Right lobe of liver (tissue), 6 donors: ENCODE measurements around the gene PSMD3. TPM values are rescaled to one million over a fixed set of nuclear protein-coding genes. Genes with fewer than 3 reads are reported as not detected.

Source experiments
- ATAC-seq, 4 donors: fragments of 200-7000 bp; cut with Tn5 transposase; one replicate each; pipeline ENCODE4 v1.9.1; 2020; ENCODE audit warnings: mild to moderate bottlenecking in 4 of 4, moderate library complexity in 4 of 4
- DNase-seq, 3 donors: peaks; one replicate each; pipeline ENCODE4 v3.0.0-alpha.2; 2020
- H3K27ac ChIP-seq, 3 donors: fragments of 200-600 bp; one replicate each; pipeline ENCODE4 v1.8.0; 2022
- H3K27me3 ChIP-seq, 2 donors: fragments of 200-600 bp; one replicate each; pipeline ENCODE4 v1.8.0; 2022
- H3K36me3 ChIP-seq, 4 donors: fragments of 200-600 bp; sonication (generic) in 1 of 4; one replicate each; pipeline versions ENCODE4 v1.5.1 to v1.8.0; 2017 to 2022; ENCODE audit warnings: control low read depth in 1 of 4
- H3K4me1 ChIP-seq, 4 donors: fragments of 200-600 bp; sonication (generic) in 1 of 4; one replicate each; pipeline versions ENCODE4 v1.5.1 to v1.8.0; 2017 to 2022; ENCODE audit warnings: control low read depth in 1 of 4
- H3K4me3 ChIP-seq, 3 donors: fragments of 200-600 bp; one replicate each; pipeline ENCODE4 v1.8.0; 2022
- H3K9me3 ChIP-seq, 4 donors: fragments of 200-600 bp; sonication (generic) in 1 of 4; one replicate each; pipeline versions ENCODE4 v1.5.1 to v1.8.0; 2017 to 2022; ENCODE audit warnings: control low read depth in 1 of 4
- POLR2A ChIP-seq: fragments of 450-650 bp; IDR thresholded peaks from one replicate; pipeline ENCODE4 v1.6.1; 2017; ENCODE audit warnings: antibody characterized with exemption, mild to moderate bottlenecking
- WGBS: methylation state at CpG from one replicate; pipeline ENCODE4 v1.1.6; 2018; ENCODE audit warnings: low coverage, low lambda C conversion rate; ENCODE audit not compliant: insufficient coverage; ENCODE audit errors: missing lambda C conversion rate; 5-methylcytosine and 5-hydroxymethylcytosine counted together
- intact Hi-C, 2 donors: fragments of 100-400 bp; cut with DNase I; formaldehyde crosslinking; loops; one replicate each; pipeline versions ENCODE4 v1.11.2 to v1.14.1; 2022
- long read RNA-seq: library from polyadenylated mRNA; unstranded; transcript quantifications from one replicate; pipeline ENCODE4 v2.0.0, GENCODE V29; 2019
- total RNA-seq, 6 experiments: library from RNA; depleted of rRNA in 2 of 6; stranded (reverse); fragments of >200 nt in 2 of 6; fragmentation: NEBNext Ultra II Directional in 3 of 6; extraction: Animal tissue kit (Norgen Biotek cat#: 25700) in 3 of 6; gene quantifications; one replicate each; pipeline versions ENCODE4 v1.1.0 to v1.2.4, GENCODE V29; 2016 to 2023
- TF ChIP-seq, protein P1 (sequence below), 4 donors: fragments of 200-600 bp in 3 of 4; fragments of 450-650 bp in 1 of 4; IDR thresholded peaks; one replicate each; pipeline versions ENCODE4 v1.5.1 to v1.8.0; 2016 to 2022; ENCODE audit warnings: antibody characterized with exemption in 4 of 4, mild to moderate bottlenecking in 2 of 4
- donor health status: DM: no; HTN: yes; CAD: no.
- donor health status: DM: no; HTN: no; CAD: no.
- donor health status: DM: no; HTN: no; CAD: no.
- donor health status: DM: no; HTN: yes; CAD: no.
- donor health status: DM: no; HTN: yes; CAD: no.

PSMD3 gene
- 10 to 100 TPM; 58.3 to 85.3 (median 67.4) TPM for total RNA-seq
- long read RNA-seq, partial matches to known transcripts = 3 of 9 reads
- long read RNA-seq, other reads (novel, unspliced or antisense) = 2 of 9 reads

DNA sequence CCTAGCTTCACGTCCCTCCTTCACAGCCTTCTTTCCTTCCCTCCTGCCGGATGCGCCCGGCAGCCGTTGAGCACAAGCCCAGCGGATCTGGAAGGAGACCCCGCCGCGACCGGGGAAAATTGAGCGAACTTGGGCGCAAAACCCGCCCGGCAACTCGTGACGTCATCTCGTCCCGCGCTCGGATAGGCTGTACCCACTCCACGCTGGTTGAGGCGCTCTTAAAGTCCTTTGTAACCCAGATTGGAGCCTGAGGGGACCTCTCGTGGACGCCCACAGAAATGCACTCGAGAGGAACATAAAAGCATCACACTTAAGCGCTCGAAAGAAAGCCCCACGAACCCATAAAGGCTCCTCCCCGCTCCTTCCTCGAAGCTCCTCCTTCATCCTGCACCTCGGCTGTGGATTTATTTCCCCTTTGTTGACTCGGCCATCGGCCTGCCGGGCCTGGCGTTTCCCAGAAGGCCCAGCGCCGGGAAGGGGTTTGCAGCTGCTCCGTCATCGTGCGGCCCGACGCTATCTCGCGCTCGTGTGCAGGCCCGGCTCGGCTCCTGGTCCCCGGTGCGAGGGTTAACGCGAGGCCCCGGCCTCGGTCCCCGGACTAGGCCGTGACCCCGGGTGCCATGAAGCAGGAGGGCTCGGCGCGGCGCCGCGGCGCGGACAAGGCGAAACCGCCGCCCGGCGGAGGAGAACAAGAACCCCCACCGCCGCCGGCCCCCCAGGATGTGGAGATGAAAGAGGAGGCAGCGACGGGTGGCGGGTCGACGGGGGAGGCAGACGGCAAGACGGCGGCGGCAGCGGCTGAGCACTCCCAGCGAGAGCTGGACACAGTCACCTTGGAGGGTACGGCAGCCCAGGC, at the start of gene PSMD3:
Gene PSMD3, plus strand, starts transcription at position 457 of the 856 bp plus-strand sequence. Its CDS starts 164 bp downstream, at position 621.
- Histone ChIP-seq H3K4me1 (peaks cover 0 to 14% (median 6%) of the 10 kb centered on the region in 4 donors), H3K36me3 (peaks cover 0 to 15% (median 10%) of the 10 kb centered on the region in 4 donors), H3K9me3 (no peaks in the 10 kb centered on the region), H3K27ac (peak within 1 kb of the TSS; percentile 77 to 92 (median 81)), H3K4me3 (peak within 1 kb of the TSS; percentile 91 to 93 (median 92)), H3K27me3 (no peaks in the 10 kb centered on the region)
- WGBS = 0% methylated on average over 18 of the region's 84 CpGs
- TF ChIP-seq, protein P1, sequence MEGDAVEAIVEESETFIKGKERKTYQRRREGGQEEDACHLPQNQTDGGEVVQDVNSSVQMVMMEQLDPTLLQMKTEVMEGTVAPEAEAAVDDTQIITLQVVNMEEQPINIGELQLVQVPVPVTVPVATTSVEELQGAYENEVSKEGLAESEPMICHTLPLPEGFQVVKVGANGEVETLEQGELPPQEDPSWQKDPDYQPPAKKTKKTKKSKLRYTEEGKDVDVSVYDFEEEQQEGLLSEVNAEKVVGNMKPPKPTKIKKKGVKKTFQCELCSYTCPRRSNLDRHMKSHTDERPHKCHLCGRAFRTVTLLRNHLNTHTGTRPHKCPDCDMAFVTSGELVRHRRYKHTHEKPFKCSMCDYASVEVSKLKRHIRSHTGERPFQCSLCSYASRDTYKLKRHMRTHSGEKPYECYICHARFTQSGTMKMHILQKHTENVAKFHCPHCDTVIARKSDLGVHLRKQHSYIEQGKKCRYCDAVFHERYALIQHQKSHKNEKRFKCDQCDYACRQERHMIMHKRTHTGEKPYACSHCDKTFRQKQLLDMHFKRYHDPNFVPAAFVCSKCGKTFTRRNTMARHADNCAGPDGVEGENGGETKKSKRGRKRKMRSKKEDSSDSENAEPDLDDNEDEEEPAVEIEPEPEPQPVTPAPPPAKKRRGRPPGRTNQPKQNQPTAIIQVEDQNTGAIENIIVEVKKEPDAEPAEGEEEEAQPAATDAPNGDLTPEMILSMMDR (IDR thresholded peaks at IDR 0.05) = peak; percentile 77 to 92 (median 84)
- peak; percentile 74 for TF ChIP-seq POLR2A
- ATAC-seq (peak; percentile 93 to 98 (median 96)), DNase-seq (peak; percentile 97 to 98 (median 97))
- intact Hi-C loops = no loop called here

DNA sequence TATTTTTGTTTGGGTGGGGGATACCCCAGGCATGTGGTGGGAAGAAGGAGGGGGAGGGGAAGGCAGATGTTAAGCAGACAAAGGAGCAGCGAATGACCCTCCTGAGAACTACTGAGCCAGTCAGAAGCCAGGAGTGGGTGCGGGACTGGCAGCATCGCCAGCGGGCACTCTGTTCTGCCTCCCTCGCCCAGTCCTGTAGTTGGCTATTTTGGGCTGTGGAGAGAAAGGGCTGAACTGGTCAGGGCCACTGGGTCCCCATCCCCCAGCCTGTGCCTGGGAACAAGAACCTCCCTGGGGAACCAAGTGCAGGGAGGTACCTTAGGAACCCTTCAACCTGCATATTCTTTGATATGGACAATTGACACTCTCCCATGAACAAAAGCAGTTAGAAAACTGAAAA, 46.7 kb upstream of the PSMD3 start:
- Histone ChIP-seq H3K27me3 (no peaks in the 10 kb centered on the region), H3K9me3 (no peaks in the 10 kb centered on the region), H3K4me1 (peaks cover 0 to 14% (median 6%) of the 10 kb centered on the region in 4 donors), H3K4me3 (no peak overlapping the region), H3K36me3 (no peaks in the 10 kb centered on the region), H3K27ac (peak overlapping the region in 2 of 3 donors; percentile 1 to 5)
- WGBS = 64% methylated on average over 5 of the region's 5 CpGs
- TF ChIP-seq POLR2A = no peak
- TF ChIP-seq, protein P1 (IDR thresholded peaks at IDR 0.05) = no peak
- ATAC-seq = peak; percentile 11 to 68 (median 48)
- intact Hi-C loops = no loop called here
- DNase-seq = no peak

DNA sequence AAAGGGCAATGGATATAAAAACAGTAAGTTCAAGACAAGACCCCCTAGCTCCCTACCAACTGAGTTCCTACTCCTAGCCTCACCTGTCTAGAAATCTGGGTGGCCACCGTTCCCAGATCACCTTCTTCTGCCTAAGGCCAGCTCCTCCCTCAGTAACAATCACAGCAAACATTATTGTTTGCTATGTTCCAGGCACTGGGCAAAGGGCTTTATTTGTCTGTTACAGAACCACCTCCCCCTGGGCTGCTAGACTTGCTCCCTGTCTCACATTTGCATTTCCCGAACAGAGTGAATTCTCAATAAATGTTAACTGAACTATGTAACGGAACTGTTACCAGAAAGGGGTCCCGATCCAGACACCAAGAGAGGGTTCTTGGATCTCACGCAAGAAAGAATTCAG, 46.3 kb upstream of the PSMD3 start:
- H3K27ac ChIP-seq = peak overlapping the region in 2 of 3 donors; percentile 1 to 5
- 32% methylated on average over 5 of the region's 5 CpGs for WGBS
- peak overlapping the region in 1 of 3 donors; percentile 27 for H3K4me3 ChIP-seq
- ATAC-seq = peak; percentile 50 to 88 (median 77)
- H3K4me1 ChIP-seq = peaks cover 0 to 14% (median 5%) of the 10 kb centered on the region in 4 donors
- no peaks in the 10 kb centered on the region for H3K27me3 ChIP-seq
- no peaks in the 10 kb centered on the region for H3K36me3 ChIP-seq
- no peak for DNase-seq
- TF ChIP-seq, protein P1 (IDR thresholded peaks at IDR 0.05) = no peak
- TF ChIP-seq POLR2A = no peak
- intact Hi-C loops = no loop called here
- no peaks in the 10 kb centered on the region for H3K9me3 ChIP-seq

DNA sequence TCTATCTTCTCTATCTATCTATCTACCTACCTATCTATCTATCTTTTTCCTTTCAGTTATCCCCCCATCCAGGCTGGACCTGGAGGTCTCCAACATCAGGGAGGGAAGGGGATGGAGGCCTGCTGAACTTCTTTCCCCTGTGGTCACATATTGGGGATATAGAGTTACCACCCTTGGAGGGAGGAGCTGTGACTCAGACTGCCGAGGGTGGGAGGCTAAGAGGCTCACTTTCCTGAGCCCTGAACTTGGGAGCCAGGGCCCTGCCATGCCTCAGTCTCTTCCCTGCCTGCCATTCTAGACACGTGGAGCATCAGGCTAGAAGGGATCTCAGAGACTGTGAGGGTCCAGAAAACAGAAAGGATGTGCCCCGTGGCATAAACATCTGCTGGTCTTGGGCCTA, 44.7 kb upstream of the PSMD3 start:
- TF ChIP-seq POLR2A = no peak
- TF ChIP-seq, protein P1 (IDR thresholded peaks at IDR 0.05) = no peak
- no peaks in the 10 kb centered on the region for H3K9me3 ChIP-seq
- WGBS = 60% methylated on average over 1 of the region's 3 CpGs
- no peak overlapping the region for H3K27ac ChIP-seq
- no peaks in the 10 kb centered on the region for H3K36me3 ChIP-seq
- H3K4me1 ChIP-seq = peaks cover 0 to 14% (median 5%) of the 10 kb centered on the region in 4 donors
- H3K4me3 ChIP-seq = no peak overlapping the region
- no peaks in the 10 kb centered on the region for H3K27me3 ChIP-seq
- intact Hi-C loops = no loop called here
- ATAC-seq = no peak
- DNase-seq = no peak
